ENCODE data around the gene FUT1.

DNA sequence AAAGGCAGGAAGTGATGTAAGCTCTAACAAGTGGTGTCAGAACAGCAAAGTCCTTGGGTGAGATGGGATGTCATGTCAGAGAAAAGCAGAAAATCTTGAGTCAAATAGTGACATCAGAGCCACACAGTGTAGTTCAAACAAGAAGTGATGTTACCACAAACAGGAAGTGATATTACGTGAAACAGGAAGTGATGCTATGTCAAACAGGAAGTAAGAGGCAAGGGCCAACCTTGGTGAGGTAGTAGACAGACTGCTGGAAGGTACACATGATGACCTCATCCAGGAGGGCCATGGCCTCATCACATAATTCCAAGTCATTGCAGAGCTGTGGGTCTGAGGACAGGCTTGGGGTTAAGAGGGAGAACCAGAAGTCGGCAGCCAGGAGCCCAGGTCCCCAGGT, 25.9 kb downstream of the FUT1 start:
- TF ChIP-seq, protein P1, sequence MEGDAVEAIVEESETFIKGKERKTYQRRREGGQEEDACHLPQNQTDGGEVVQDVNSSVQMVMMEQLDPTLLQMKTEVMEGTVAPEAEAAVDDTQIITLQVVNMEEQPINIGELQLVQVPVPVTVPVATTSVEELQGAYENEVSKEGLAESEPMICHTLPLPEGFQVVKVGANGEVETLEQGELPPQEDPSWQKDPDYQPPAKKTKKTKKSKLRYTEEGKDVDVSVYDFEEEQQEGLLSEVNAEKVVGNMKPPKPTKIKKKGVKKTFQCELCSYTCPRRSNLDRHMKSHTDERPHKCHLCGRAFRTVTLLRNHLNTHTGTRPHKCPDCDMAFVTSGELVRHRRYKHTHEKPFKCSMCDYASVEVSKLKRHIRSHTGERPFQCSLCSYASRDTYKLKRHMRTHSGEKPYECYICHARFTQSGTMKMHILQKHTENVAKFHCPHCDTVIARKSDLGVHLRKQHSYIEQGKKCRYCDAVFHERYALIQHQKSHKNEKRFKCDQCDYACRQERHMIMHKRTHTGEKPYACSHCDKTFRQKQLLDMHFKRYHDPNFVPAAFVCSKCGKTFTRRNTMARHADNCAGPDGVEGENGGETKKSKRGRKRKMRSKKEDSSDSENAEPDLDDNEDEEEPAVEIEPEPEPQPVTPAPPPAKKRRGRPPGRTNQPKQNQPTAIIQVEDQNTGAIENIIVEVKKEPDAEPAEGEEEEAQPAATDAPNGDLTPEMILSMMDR (IDR thresholded peaks at IDR 0.05 in 2 of 3, conservative IDR thresholded peaks at IDR 0.05 in 1 of 3; ENCODE audit: borderline replicate concordance in 1 of 3, insufficient read depth in 1 of 3, low read depth in 2 of 3, low read length in 2 of 3) = no peak
- TF ChIP-seq FOSL1 (IDR thresholded peaks at IDR 0.05; ENCODE audit: low read depth) = no peak
- TF ChIP-seq RAD21 (IDR thresholded peaks at IDR 0.05; ENCODE audit: low read depth) = no peak
- TF ChIP-seq CBX3 (IDR thresholded peaks at IDR 0.05; ENCODE audit: low read depth) = no peak
- no peak for TF ChIP-seq EZH2 (IDR thresholded peaks at IDR 0.05)
- TF ChIP-seq ZNF274 (IDR thresholded peaks at IDR 0.05; ENCODE audit: low read depth, low read length) = no peak
- TF ChIP-seq POLR2AphosphoS5 (IDR thresholded peaks at IDR 0.05; ENCODE audit: low read depth, low read length) = no peak
- no peak for TF ChIP-seq EGR1 (IDR thresholded peaks at IDR 0.05; ENCODE audit: low read depth)
- TF ChIP-seq POLR2A (IDR thresholded peaks at IDR 0.05; ENCODE audit: borderline replicate concordance, extremely low read depth, insufficient read depth, insufficient read length) = no peak
- TF ChIP-seq YY1 (IDR thresholded peaks at IDR 0.05; ENCODE audit: extremely low read depth, insufficient replicate concordance, low read depth, low read length) = no peak
- TF ChIP-seq REST (IDR thresholded peaks at IDR 0.05; ENCODE audit: low read depth) = no peak

Measured in HCT116 (cell line).